Subcutaneous abdominal adipose tissue (tissue), 5 donors: Measurements from ENCODE around the gene ZNF219.

Experiments
- H3K27ac ChIP-seq: one replicate; pipeline ENCODE4 v1.7.0; 2013; ENCODE audit warnings: low read depth, mild to moderate bottlenecking, inconsistent platforms, low read length, moderate library complexity
- H3K27me3 ChIP-seq, 5 donors: one replicate each; pipeline ENCODE4 v1.7.0; 2013; ENCODE audit warnings: low read length in 5 of 5, inconsistent platforms in 1 of 5; ENCODE audit not compliant: control insufficient read depth in 5 of 5, insufficient read depth in 4 of 5
- H3K36me3 ChIP-seq, 5 donors: one replicate each; pipeline ENCODE4 v1.7.0; 2013; ENCODE audit warnings: low read length in 5 of 5; ENCODE audit not compliant: control insufficient read depth in 5 of 5, insufficient read depth in 5 of 5
- H3K4me1 ChIP-seq, 5 donors: one replicate each; pipeline ENCODE4 v1.7.0; 2013; ENCODE audit warnings: low read length in 5 of 5, mild to moderate bottlenecking in 3 of 5, moderate library complexity in 1 of 5; ENCODE audit not compliant: control insufficient read depth in 5 of 5, insufficient read depth in 5 of 5
- H3K4me3 ChIP-seq, 5 donors: one replicate each; pipeline ENCODE4 v1.7.0; 2013; ENCODE audit warnings: low read length in 5 of 5, low read depth in 1 of 5
- H3K9ac ChIP-seq, 5 donors: one replicate each; pipeline ENCODE4 v1.7.0; 2013; ENCODE audit warnings: low read length in 5 of 5, mild to moderate bottlenecking in 4 of 5, moderate library complexity in 3 of 5
- H3K9me3 ChIP-seq, 5 donors: one replicate each; pipeline ENCODE4 v1.7.0; 2013; ENCODE audit warnings: low read length in 5 of 5; ENCODE audit not compliant: control insufficient read depth in 5 of 5
- donor health status: healthy.
- donor health status: healthy.
- donor health status: healthy.
- donor health status: healthy.
- donor health status: healthy.

ZNF219 gene

GRCh38 chr14:21112255-21112654, 13.8 kb upstream of the ZNF219 start:
- Histone ChIP-seq H3K27ac (peak overlapping the region; percentile 100), H3K9ac (no peak overlapping the region), H3K27me3 (no peaks in the 10 kb centered on the region), H3K4me1 (peaks cover 0 to 33% (median 7%) of the 10 kb centered on the region in 5 donors), H3K36me3 (no peaks in the 10 kb centered on the region), H3K9me3 (no peaks in the 10 kb centered on the region), H3K4me3 (no peak overlapping the region)

GRCh38 chr14:21109377-21110138, 11.1 kb upstream of the ZNF219 start:
- Histone ChIP-seq H3K4me3 (no peak overlapping the region), H3K36me3 (no peaks in the 10 kb centered on the region), H3K27ac (peak overlapping the region; percentile 100), H3K9ac (no peak overlapping the region), H3K27me3 (no peaks in the 10 kb centered on the region), H3K9me3 (no peaks in the 10 kb centered on the region), H3K4me1 (peaks cover 8 to 60% (median 34%) of the 10 kb centered on the region in 5 donors)

DNA sequence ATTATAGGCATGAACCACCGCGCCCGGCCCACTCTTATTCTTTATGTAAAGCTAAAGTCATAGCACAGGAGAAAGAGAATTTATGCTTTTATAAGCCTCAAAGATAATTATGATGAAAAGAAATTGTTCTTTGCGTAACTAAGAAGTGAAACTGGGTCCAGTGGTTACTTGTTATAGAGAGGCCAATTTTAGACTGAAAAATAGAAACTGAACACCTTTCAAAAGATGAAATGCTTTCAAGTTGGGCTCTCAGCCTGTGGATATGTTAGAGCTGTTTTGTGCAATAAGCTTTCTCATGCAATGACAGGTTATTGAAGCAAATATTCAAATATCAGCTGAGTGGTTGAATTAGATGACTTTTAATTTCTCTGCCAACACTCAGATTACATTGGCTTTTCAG, 10.3 kb upstream of the ZNF219 start:
- H3K36me3 ChIP-seq, result no peaks in the 10 kb centered on the region
- H3K27me3 ChIP-seq, result no peaks in the 10 kb centered on the region

GRCh38 chr14:21107283-21107800, 8.9 kb upstream of the ZNF219 start:
- peaks cover 17 to 70% (median 52%) of the 10 kb centered on the region in 5 donors for H3K4me1 ChIP-seq
- H3K36me3 ChIP-seq, result no peaks in the 10 kb centered on the region
- H3K9ac ChIP-seq, result peak overlapping the region in 4 of 5 donors; percentile 12 to 70 (median 44)
- no peaks in the 10 kb centered on the region for H3K27me3 ChIP-seq
- no peaks in the 10 kb centered on the region for H3K9me3 ChIP-seq
- no peak overlapping the region for H3K4me3 ChIP-seq
- H3K27ac ChIP-seq, result peak overlapping the region; percentile 100

More for the DNA sequence above, 10.3 kb upstream of the ZNF219 start:
- no peaks in the 10 kb centered on the region for H3K9me3 ChIP-seq
- no peak overlapping the region for H3K9ac ChIP-seq
- no peak overlapping the region for H3K4me3 ChIP-seq
- peak overlapping the region; percentile 100 for H3K27ac ChIP-seq
- H3K4me1 ChIP-seq, result peaks cover 11 to 66% (median 41%) of the 10 kb centered on the region in 5 donors

DNA sequence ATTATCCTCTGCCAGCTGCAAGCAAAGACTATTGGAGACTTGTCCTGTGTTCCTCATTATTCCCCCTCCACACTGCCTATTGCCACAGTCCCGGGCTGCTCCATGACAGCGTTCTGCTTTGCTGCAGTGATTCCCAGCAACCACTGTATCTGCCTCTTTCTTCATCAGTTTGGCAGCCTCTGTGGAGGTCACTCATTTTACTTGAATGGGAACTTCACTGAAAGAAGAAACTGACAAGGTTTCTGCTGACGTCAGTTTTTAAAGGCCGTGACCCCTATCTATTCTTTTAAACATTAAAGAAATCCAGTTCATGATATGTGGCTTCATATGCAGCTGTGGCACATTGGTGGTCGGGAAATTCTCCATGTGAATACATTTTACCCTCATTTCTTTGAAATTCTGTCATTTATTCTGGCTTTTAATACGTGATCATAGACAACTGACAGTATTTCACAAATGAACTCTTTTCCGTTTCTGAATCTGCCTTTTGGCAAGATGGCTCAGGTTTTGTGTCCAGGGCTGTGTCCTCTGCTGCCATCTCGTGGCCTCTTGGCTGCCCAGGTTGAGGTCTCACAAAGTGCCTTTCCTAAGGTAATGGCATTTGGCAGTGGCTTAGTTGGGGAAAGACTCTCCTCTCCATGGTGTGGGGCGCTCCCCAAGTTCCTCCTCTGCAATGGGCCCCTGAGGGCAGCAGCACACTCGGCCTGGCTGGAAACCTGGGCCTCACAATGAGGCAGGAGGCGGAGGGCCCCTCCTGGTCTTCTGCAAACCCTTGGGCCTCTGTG, 8.2 kb upstream of the ZNF219 start:
- Histone ChIP-seq H3K9me3 (no peaks in the 10 kb centered on the region), H3K27ac (peak overlapping the region; percentile 100), H3K4me3 (peak overlapping the region; percentile 11 to 58 (median 32)), H3K27me3 (no peaks in the 10 kb centered on the region), H3K4me1 (peaks cover 17 to 65% (median 52%) of the 10 kb centered on the region in 5 donors), H3K36me3 (no peaks in the 10 kb centered on the region), H3K9ac (peak overlapping the region in 4 of 5 donors; percentile 12 to 83 (median 56))

- Histone ChIP-seq H3K27ac (peak overlapping the region; percentile 100), H3K4me1 (peaks cover 17 to 59% (median 49%) of the 10 kb centered on the region in 5 donors), H3K27me3 (no peaks in the 10 kb centered on the region), H3K9ac (peak overlapping the region in 3 of 5 donors; percentile 41 to 83 (median 70)), H3K36me3 (no peaks in the 10 kb centered on the region), H3K9me3 (no peaks in the 10 kb centered on the region), H3K4me3 (peak overlapping the region; percentile 11 to 58 (median 32))
Measured at GRCh38 chr14:21106176-21106497, 7.7 kb upstream of the ZNF219 start.

GRCh38 chr14:21105095-21105494, 6.6 kb upstream of the ZNF219 start:
- Histone ChIP-seq H3K9me3 (no peaks in the 10 kb centered on the region), H3K36me3 (no peaks in the 10 kb centered on the region), H3K9ac (peak overlapping the region in 3 of 5 donors; percentile 91 to 97 (median 94)), H3K4me3 (peak overlapping the region in 3 of 5 donors; percentile 77 to 91 (median 90)), H3K4me1 (peaks cover 17 to 56% (median 47%) of the 10 kb centered on the region in 5 donors), H3K27me3 (no peaks in the 10 kb centered on the region), H3K27ac (peak overlapping the region; percentile 100)

- peak overlapping the region; percentile 100 for H3K27ac ChIP-seq
- H3K4me3 ChIP-seq, result peak overlapping the region; percentile 77 to 93 (median 90)
- H3K4me1 ChIP-seq, result peaks cover 17 to 59% (median 50%) of the 10 kb centered on the region in 5 donors
- H3K9me3 ChIP-seq, result no peaks in the 10 kb centered on the region
- H3K36me3 ChIP-seq, result no peaks in the 10 kb centered on the region
- H3K9ac ChIP-seq, result peak overlapping the region; percentile 90 to 97 (median 94)
- H3K27me3 ChIP-seq, result no peaks in the 10 kb centered on the region
Measured at GRCh38 chr14:21104448-21105060, 6.1 kb upstream of the ZNF219 start.

- Histone ChIP-seq H3K9ac (peak overlapping the region; percentile 90 to 97 (median 94)), H3K4me3 (peak overlapping the region; percentile 77 to 93 (median 90)), H3K36me3 (no peaks in the 10 kb centered on the region), H3K27me3 (no peaks in the 10 kb centered on the region), H3K4me1 (peaks cover 21 to 66% (median 56%) of the 10 kb centered on the region in 5 donors), H3K9me3 (no peaks in the 10 kb centered on the region), H3K27ac (peak overlapping the region; percentile 100)
Measured at GRCh38 chr14:21103710-21104447, 5.4 kb upstream of the ZNF219 start.
